HG02884 (cell line): ENCODE results near the gene ATG14.
A peak's percentile ranks its signal among the peaks of the same experiment; 100 is the strongest.
"Not testable (repeated sequence)": the region's sequence is repeated elsewhere in the genome, so short reads cannot be mapped to it uniquely, and the experiment has no call there.

Experiments used
- ATAC-seq: cut with Tn5 transposase; IDR thresholded peaks from one replicate; pipeline ENCODE4 v1.9.1; 2021; ENCODE audit warnings: mild to moderate bottlenecking, moderate library complexity; ENCODE audit not compliant: unreplicated experiment

Gene ATG14

DNA sequence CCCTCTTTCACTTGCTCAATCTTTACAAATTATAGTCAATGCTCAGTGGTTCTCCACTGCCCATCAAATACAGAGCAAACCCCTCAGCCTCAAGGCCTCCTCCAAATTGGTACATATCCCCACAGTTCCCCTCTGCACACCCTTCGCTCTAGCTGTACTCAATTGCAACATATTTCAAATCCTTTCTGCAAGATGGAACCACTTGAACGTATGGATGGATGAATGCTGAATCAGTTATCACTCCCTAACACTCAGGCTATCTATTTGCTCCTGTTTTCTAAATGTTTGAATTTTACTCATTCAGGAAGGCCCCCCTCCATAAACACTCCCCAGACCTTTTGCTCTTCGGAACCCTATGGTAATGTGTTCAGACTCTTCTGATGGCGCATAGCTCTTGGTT is 24.5 kb downstream of the ATG14 start:
- no peak for ATAC-seq

DNA sequence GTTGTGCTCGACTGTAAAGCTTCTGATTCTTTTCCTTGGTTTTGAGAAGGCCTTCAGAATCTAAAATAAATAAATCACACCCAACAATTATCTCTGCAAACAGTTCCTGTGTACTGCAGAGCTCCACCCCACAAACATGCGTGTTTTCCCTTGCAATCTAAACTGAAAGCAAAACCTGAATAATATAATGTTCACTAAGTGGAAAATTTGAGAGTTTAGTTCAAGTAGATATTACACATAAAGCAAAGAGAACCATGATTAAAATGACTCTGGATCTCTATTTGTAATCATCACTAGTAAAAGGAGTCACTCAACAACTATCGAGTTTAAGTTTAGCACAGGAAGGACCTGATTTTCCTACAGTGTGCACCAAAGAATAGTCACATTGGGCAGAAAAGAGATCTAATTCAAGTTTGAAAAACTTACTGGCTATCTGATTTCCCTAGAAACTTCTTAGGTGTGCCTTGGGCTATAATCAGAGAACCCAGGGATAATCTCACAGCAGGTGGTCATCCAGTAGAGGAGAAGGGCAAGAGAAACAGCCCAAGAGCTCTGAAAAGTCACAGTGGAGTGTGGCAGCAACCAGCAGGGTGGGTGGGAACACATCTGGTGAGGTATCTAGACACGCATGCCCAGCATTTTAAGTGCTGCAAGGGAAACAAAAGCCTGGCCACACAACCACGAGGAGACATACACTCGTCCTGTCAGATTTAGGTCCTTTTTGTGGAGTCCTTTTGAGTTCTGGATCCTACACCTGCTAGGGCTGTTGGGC is 25.4 kb downstream of the ATG14 start:
- no peak for ATAC-seq

DNA sequence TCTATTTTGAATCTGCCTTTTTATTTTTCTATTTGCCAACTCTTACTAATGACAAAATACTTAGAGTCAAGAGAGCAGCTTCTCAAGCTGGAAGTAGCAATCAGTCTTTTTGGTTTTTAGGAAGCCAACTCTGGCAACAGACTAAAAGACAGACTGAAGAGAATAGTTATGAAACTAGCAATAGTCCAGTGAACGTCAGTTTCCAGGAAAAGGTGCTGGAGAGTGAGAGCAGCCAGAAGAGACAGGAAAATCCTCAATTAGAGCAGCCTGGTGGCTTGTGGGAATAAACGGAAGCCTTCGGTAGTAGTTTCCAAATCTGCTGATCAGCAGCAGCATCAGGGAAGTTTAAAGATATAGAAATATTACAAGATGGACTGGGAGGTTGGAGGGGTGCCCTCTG is 27.1 kb downstream of the ATG14 start:
- ATAC-seq: no peak

DNA sequence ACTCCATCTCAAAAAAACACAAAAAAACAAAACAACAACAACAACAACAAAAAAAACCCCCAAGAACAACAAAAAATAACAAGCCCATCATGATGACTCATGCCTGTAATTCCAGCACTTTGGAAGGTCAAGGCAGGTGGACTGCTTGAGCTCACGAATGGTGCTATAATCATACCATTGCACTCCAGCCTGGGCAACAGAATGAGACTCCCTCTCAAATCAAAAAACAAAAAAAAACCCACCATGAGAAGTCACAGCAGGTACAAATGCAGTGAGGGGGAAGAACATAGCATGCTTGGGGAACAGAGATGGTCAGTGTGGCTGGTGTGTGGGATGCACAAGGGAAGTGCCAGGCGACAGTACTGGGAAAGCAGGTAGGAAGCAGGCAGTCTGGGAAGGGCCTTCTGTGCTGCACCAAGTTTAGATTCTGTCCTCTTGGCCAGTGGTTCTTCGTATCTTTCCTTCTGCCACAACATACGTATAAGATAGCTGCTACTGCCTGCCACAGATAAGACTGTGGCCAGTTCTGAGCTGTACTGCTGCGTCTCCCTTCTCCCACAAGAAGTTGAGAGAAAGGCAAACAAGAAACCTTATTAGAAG is 28.0 kb downstream of the ATG14 start:
- ATAC-seq: no peak

DNA sequence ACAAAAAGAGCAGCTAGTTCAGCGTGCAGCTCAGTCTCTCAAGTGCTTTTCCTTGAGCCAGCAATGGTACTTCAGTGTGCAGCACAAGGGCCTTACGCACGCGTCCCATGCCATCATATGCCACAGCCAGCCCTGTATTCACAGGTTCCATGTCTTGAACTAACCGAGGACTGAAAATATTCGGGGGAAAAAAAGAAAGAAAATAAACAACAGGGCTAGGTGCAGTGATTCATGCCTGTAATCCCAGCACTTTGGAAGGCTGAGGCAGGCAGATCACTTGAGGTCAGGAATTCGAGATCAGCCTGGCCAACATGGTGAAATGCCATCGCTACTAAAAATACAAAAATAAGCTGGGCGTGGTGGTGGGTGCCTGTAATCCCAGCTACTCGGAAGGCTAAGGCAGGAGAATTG is 28.6 kb downstream of the ATG14 start:
- ATAC-seq: not testable (repeated sequence)

DNA sequence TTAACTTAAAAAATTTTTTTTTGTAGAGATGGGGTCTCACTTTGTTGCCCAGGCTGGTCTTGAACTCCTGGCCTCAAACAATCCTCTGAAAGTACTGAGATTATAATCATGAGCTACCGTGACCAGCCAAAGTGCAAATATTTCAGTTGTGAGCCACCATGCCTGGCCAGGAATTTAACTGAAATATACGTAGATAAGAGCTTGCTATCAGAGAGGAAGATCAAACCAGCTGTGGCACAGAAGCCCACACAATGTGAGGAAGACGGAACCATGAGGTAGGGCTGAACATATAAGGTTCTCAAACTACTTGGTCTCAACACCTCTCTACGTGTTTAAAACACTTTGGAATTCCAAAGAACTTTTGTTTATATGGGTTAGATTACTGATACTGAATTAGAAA is 29.1 kb downstream of the ATG14 start:
- no peak for ATAC-seq

DNA sequence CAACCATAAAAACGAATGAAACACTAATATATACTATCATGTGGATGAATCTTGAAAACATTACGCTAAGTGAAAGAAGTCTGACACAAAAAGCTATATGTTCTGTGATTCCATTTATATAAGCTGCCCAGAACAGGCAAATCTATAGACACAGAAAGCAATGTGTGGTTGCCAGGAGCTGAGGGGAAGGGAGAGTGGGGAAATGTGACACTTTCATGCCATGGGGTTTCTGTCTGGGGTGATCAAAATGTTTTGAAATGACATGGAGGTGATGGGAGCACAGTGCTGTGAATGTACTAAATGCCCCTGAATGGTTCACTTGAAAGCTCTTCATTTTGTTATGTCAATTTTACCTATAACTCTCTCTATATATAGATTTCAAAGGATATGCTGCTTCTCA is 30.1 kb downstream of the ATG14 start:
- ATAC-seq: no peak

DNA sequence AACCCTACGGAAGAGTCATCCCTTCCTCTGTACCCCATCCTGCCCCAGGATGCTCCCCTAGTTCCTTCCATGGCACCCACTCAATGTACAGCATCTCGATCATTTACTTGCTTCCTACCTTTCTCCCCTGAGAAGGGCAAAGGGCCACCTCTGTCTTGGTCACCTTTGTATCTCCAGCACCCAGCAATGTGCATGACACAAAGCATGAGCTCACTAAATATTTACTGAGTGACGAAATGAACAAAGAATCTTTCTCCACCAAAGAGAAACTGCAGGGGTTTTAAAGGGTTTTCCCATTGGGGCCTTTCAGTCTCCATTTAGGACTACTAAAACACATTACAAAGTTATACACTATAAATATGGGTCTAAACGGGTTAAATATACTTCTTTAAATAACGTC is 30.6 kb downstream of the ATG14 start:
- ATAC-seq: no peak

DNA sequence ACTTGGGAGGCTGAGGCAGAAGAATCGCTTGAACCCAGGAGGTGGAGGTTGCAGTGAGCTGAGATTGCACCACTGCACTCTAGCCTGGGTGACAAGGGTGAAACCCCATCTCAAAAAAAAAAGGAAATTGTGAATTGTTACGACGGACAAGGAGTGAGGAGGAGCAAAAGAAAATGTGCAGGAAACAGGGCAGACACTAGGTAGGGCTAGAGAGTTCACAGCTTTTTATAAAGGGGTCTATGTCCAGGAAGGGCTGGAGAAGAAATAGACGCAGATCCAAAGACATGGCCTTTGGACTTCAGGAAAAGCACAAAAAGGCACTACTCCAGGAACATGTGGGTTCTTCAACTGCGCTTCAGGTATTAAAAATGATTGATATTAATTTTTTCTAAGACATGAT is 34.4 kb downstream of the ATG14 start:
- no peak for ATAC-seq

DNA sequence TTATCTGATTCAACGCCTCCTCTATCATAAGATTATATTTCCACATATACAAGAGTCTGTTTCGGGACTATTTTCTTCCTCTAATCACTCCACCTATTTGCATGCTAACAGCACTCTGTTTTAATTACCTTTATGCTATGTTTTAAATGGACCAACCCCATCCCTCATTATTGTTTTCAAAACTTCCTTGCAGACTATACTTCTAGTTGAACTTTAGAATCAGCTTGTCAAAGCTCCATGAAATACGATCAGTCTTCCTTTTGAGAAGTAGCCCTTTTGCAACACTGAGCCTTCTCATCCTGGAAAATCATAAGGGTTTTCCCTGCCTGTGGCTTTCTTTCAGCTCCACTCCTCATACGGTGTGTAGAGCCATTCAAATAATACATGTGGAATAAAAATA is 36.9 kb downstream of the ATG14 start:
- ATAC-seq: no peak

DNA sequence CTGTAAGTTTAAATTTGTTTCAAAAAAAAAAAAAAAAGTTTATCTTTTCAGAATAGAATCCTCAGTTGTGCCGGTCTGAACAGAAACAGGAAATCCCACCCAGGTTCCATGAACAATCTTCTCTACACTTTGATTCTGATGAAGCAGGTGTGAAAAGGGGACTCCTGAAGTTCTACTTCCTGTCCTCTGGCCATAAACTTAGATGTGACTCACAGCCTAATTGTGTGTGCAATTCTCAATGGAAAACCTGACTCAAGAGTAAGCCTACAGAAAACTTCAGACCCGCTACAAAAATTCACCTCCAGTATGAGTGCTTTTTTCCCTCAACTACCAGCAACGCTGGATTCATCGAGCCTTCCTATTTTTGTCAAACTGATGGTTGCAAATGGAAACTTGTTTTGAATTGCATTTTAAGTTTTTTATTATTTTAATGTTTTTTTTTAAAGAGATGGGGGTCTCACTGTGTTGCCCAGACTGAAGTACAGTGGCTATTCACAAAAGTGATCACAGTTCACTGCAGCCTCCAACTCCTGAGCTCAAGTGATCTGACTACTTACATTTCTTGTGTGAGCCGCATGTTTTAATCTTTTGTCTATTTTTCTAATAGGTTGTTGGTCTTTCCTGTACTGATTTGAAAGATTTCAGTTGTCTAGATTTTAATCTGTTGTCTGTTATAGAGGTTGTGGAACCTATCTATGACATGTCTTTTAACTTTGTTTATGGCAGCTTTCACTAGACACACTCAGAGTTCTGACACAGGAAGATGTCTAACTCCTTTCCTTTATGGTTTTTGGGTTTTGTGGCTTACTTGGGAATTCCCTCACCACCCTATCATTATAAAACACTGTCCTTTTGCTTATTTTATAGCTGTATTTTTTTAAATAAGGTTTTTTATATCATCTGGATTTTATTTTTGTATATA is 37.6 kb downstream of the ATG14 start:
- no peak for ATAC-seq

DNA sequence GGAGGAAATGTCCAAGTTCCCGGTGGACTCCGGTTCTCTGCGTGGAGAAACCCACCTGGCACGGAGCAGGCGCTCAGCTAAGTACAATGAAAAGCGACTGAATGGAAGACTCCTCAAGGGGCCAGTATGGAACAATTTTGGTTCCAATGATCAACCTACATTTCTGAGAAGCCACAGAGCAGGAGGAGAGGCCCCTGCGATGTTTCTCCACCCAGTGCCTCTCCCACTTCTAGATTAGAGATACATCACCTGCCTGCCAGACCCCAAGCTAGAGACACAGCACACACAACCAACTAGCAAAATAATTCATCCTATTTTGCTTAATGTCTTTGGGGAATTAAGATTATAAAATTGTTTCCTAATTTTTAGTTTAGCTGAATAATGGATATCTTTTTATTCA is 38.8 kb downstream of the ATG14 start:
- no peak for ATAC-seq

DNA sequence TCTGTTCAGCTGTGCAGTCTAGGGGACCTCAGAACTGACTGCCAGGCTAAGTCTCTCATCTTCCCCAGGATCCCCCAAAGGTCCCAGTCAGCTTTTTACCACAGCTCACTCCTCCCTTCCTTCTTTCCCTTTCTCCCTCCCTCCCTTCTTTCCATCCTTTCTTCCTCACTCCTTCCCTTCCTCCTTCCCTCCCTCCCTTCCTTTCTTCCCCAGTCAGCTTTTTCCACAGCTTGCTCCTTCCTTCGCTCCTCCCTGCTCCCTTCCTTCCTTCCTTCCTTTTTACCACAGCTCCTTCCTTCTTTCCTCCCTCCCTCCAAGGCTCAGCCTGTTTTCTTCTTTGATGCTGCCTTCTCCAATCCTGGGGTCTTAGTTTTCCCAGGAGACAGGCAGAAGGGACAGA is 39.2 kb downstream of the ATG14 start:
- ATAC-seq: no peak

DNA sequence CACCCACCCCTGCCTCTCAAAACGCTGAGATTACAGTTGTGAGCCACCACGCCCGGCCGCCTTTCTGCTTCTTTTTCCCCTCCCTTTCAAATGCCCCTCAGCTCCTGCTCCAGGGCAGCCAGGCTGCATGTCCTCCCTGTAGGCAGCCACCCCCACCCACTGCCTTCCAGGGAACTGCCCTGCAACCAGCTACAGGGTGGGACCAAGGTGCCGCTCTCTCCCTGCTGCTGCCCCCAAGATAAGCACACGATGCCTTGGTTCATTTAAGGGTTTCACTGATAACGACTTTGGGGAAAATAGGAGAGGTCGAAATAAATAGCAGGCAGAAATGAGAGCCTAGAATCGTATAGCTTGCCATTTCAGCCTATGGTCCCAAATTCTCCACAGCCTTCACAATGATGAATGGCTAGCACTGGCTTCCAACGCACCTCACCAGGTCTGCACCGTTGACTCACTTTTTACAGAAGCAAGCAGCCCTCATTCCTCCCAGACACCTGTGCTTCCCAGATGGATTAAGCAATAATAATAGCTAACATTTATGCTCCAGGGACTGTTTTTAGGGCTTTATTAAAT is 40.7 kb downstream of the ATG14 start:
- ATAC-seq: no peak

DNA sequence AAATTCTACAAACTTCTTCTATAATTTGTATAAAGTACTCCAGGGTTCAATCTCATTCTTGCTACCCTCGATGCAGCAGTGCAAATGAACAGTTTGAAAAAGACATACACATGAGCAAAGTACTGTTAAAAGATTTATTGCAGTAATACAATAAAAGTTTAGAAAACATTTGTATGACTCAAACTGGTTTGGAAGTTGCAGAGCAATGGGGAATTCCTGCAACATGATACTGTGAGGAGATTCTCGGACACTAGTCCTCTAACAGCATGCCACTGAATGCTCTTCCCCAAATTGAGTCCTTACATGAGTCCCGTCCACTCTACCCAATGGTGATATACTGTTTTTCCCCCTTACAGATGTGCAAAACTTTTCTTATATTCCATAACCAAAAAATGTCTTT is 45.4 kb downstream of the ATG14 start:
- no peak for ATAC-seq

DNA sequence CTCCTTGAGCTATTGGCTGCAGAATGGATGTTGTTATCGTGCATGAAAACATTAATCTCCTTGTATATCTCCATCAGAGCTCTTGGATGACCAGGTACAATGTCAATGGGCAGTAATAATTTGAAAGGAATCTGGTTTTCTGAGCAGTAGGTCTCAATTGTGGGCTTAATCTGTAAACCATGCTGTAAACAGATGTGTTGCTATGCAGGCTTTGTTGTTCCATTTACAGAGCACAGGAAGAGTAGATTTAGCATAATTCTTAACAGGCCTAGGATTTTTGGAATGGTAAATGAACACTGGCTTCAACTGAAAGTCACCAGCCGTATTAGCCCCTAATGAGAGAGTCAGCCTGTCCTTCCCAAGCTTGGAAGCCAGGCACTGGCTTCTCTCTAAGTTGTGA is 50.4 kb downstream of the ATG14 start:
- no peak for ATAC-seq

DNA sequence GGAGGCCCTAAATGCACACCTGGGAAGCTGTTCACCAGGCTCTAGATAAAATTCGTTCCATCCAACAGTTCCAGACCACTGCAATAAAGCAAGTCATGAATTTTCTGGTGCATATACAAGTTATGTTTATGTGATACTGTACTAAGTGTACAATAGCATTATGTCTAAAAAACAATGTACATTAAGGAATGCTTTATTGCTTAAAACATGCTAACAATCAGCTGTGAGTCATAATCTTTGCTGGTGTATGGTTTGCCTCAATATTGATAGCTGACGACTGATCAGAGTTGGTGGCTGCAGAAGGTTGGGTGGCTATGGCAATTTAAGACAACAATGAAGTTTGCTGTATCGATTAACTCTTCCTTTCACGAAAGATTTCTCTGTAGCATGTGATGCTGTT is 52.3 kb downstream of the ATG14 start:
- no peak for ATAC-seq

DNA sequence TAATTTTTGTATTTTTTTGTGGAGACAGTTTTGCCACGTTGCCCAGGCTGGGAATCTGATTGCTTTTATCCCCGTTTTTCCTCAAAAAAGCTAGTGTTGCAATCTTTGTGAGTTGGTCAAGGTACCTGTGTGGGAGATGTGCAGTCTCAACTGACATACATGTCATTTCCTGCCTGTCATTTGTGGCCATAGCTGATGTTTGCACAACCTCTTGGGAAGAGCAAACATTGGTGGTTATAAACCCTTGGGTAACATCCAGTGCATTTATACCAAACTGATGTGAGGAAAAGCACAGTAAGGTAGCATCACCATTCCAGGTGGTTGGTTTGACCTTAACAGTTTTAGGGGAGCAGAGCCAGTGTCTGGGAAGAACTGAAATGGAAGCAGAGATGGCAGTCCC is 54.7 kb downstream of the ATG14 start:
- no peak for ATAC-seq

DNA sequence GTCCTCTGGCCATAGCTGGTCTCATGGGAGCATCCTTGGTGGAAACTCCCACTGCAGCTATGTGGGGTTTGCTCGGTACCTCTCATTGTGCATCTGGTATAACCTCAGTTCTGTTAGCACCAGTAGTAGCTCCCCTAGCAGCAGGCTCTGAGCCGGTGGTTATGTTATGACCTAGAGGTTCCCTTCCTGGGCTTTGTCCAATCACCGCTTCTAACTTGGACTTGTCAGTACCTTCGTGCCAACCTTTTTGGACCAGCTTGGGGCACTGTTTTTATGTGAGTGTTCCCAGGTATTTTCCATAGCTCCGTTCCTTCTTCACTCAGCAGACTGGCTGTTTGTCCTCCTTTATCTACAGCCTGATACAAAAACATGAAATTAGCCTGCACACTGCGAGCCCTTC is 55.7 kb downstream of the ATG14 start:
- ATAC-seq: no peak

DNA sequence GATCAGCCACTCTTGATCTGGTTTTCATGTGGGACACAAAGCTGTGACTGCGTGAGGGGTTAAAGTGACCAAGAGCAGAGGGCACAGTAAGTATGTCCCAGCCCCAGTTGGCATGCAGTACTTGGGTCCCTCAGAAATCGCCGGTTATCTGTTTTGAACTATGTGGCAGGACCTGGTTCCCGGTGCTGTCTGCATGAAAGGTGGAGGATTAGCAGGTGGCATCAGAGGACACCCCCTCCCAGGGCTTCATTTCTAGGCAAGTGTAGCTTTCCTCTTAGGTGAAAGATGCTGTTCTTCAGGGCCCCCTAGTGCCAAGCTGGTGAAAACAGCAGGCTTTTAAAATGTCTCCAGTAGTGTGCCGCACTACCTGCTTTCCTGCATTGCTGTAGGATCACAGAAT is 57.1 kb downstream of the ATG14 start:
- peak; percentile 78 for ATAC-seq

DNA sequence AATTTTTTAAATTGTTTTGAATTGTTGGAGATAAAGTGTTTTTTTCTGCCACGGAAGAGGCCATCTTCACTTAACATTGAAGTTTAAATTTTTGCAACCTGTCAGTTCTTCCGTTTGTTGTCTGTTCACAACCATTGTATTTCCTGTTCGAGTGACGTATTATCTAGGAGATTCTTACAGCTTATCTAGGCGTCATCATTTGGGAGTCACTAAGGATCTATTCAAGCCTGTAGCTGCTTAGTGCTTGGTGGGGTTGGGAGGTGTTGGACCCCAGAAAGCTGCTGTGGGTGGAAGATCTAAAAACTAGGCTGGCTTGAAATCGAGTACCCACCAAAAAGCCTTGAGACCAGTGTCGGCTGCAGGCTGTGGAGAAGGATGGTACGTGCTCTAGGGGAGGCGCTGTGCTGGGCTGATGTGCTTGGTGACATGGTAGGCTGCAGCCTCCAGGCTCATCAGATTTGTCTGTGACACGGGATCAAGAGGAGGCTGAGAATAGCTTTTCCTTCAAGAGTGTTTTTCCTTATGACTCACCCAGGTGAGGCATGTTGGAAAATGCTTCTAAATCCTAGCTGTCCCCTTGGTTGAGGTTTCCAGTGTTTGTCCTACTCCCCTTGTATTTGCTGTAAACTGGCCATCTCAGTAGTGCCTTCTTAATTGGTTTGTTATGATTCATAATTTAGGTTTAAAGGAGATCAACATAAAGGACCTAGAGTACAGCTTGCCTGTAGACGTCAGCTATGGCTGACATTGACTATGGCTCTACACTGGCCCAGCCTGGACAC is 57.8 kb downstream of the ATG14 start:
- no peak for ATAC-seq
